BE2C (cell line): ENCODE measurements around the gene SPDYC.

Source experiments
- DNase-seq: peaks from one replicate; pipeline ENCODE4 v3.0.0-alpha.2; 2020
- H3K27me3 ChIP-seq: fragments of 250-450 bp; sonication (Bioruptor Pico); 2 replicates; pipeline ENCODE4 v1.5.1; 2020; ENCODE audit warnings: mild to moderate bottlenecking
- H3K36me3 ChIP-seq: fragments of 250-450 bp; sonication (Bioruptor Pico); 2 replicates; pipeline ENCODE4 v1.5.1; 2020; ENCODE audit warnings: mild to moderate bottlenecking
- H3K4me1 ChIP-seq: fragments of 250-450 bp; sonication (Bioruptor Pico); 2 replicates; pipeline ENCODE4 v1.5.1; 2020
- H3K4me3 ChIP-seq: 2 replicates; pipeline ENCODE4 v1.5.1; 2011; ENCODE audit warnings: low read depth, low read length
- H3K9me3 ChIP-seq: fragments of 250-450 bp; sonication (Bioruptor Pico); 2 replicates; pipeline ENCODE4 v1.5.1; 2020
- TF ChIP-seq, protein P1 (sequence below): IDR thresholded peaks from 2 replicates; pipeline ENCODE4 v1.5.1; 2012; ENCODE audit warnings: mild to moderate bottlenecking, low read depth, low read length

SPDYC gene

DNA sequence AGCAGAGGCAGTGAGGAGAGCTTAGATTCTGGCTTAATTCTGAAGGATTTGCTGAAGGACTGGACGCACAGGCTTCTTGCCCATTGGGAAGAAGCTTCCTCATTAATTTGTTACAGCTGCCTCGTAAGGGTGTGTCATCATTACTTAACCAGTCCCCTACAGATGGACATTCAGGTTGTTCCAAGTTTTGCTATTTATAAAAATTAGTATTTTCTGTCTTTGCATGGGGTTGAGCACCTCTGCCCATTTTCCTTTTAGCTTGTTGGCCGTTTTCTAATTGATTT lies 49.8 kb downstream of the SPDYC start:
- TF ChIP-seq, protein P1, sequence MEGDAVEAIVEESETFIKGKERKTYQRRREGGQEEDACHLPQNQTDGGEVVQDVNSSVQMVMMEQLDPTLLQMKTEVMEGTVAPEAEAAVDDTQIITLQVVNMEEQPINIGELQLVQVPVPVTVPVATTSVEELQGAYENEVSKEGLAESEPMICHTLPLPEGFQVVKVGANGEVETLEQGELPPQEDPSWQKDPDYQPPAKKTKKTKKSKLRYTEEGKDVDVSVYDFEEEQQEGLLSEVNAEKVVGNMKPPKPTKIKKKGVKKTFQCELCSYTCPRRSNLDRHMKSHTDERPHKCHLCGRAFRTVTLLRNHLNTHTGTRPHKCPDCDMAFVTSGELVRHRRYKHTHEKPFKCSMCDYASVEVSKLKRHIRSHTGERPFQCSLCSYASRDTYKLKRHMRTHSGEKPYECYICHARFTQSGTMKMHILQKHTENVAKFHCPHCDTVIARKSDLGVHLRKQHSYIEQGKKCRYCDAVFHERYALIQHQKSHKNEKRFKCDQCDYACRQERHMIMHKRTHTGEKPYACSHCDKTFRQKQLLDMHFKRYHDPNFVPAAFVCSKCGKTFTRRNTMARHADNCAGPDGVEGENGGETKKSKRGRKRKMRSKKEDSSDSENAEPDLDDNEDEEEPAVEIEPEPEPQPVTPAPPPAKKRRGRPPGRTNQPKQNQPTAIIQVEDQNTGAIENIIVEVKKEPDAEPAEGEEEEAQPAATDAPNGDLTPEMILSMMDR: no peak
- no peak for DNase-seq
- no peak overlapping the region for H3K4me3 ChIP-seq
- H3K4me1 ChIP-seq: no peaks in the 10 kb centered on the region
- no peaks in the 10 kb centered on the region for H3K27me3 ChIP-seq
- H3K9me3 ChIP-seq: no peaks in the 10 kb centered on the region
- no peaks in the 10 kb centered on the region for H3K36me3 ChIP-seq

DNA sequence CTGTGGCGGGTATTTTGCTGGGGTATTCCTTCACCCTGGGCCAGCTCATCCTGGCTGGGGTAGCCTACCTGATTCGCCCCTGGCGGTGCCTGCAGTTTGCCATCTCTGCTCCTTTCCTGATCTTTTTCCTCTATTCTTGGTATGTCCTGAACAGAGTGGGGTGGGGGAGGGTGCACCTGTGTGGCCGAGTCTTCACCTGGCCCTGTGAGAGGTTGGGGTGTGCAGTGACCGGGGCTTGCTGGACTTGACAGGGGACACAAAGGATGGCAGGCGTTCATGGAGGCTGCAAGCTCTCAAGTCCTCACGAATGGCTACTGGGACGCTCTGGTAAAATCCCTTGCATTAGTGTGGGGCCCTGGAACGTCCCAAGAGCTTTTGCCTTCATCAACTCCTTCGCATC lies 51.0 kb downstream of the SPDYC start:
- Histone ChIP-seq H3K36me3 (no peaks in the 10 kb centered on the region), H3K4me3 (no peak overlapping the region), H3K9me3 (no peaks in the 10 kb centered on the region), H3K27me3 (0 out of 2 replicates have a peak, but pooled peaks cover 6% of the 10 kb centered on the region), H3K4me1 (no peaks in the 10 kb centered on the region)
- no peak for DNase-seq
- TF ChIP-seq, protein P1: no peak
